Measurements from ENCODE around the gene NT5DC2.

- no peak for TF ChIP-seq EZH2 (IDR thresholded peaks at IDR 0.05; ENCODE audit: insufficient read depth, poor library complexity, severe bottlenecking)
- no peak for TF ChIP-seq EZH2phosphoT487 (IDR thresholded peaks at IDR 0.05; ENCODE audit: insufficient read depth, low read depth)
Measured at GRCh38 chr3:52536112-52536368, 2.4 kb upstream of the NT5DC2 start.
